ENCODE data around the gene LAMB3. TPM values are rescaled to one million over a fixed set of nuclear protein-coding genes. Genes with fewer than 3 reads are reported as not detected.

The LAMB3 gene
- total and polyA plus RNA-seq, 10 donors, result 0.43 to 3.4 (median 0.80) TPM

DNA sequence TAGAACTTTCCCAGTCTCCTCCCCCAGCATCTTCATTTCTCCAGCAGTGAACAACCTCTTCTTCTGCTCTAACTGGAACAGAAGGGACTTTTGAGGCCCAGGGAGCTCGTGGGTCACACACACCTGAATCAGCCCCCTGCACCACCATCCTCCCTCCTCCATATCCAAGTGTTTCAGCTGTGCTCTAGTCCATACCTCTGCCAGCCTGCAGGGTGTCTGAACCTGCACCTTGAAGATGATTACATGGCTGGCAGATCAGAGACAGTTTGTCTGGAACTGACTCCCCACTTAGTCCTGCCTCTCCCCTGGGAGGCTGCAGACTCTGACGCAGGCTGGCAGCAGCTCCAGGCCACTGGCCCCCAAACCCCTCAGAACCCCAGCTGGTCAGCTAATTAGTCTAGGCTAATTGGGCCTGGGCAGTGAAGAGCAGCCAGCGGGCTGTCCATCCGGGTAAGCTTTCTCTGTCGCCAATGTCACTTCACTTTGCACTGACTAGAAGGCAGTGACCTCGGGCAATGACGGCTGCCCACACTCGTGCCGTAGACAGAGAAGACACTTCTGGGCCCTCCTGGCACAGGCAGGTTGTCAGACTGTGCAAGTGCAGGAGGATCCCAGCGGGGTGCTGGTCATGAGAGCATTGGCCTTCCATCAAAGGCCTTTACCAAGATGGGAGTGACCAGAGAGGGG, 56.5 kb downstream of the LAMB3 start:
- TF ChIP-seq POLR2A (IDR thresholded peaks at IDR 0.05), result no peak
- TF ChIP-seq POLR2AphosphoS5 (IDR thresholded peaks at IDR 0.05), result no peak
- TF ChIP-seq, protein P1, sequence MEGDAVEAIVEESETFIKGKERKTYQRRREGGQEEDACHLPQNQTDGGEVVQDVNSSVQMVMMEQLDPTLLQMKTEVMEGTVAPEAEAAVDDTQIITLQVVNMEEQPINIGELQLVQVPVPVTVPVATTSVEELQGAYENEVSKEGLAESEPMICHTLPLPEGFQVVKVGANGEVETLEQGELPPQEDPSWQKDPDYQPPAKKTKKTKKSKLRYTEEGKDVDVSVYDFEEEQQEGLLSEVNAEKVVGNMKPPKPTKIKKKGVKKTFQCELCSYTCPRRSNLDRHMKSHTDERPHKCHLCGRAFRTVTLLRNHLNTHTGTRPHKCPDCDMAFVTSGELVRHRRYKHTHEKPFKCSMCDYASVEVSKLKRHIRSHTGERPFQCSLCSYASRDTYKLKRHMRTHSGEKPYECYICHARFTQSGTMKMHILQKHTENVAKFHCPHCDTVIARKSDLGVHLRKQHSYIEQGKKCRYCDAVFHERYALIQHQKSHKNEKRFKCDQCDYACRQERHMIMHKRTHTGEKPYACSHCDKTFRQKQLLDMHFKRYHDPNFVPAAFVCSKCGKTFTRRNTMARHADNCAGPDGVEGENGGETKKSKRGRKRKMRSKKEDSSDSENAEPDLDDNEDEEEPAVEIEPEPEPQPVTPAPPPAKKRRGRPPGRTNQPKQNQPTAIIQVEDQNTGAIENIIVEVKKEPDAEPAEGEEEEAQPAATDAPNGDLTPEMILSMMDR (IDR thresholded peaks at IDR 0.05 in 8 of 11, conservative IDR thresholded peaks at IDR 0.05 in 3 of 11), result no peak
- peaks cover 0 to 12% (median 0%) of the 10 kb centered on the region in 6 donors for H3K4me1 ChIP-seq
- WGBS, 5 donors, result 75 to 85% (median 79%) methylated on average over 6 to 10 of the region's 10 CpGs
- intact Hi-C loops (cut with DNase I; ENCODE audit: low total_unique reads), result no loop called here
- H3K9me3 ChIP-seq, result no peaks in the 10 kb centered on the region
- no peaks in the 10 kb centered on the region for H3K36me3 ChIP-seq
- no peak for DNase-seq
- H3K4me3 ChIP-seq, result no peak overlapping the region
- H3K27ac ChIP-seq, result no peak overlapping the region
- peaks cover 0 to 21% (median 4%) of the 10 kb centered on the region in 7 donors for H3K27me3 ChIP-seq (replicated peaks in 1 of 7)

DNA sequence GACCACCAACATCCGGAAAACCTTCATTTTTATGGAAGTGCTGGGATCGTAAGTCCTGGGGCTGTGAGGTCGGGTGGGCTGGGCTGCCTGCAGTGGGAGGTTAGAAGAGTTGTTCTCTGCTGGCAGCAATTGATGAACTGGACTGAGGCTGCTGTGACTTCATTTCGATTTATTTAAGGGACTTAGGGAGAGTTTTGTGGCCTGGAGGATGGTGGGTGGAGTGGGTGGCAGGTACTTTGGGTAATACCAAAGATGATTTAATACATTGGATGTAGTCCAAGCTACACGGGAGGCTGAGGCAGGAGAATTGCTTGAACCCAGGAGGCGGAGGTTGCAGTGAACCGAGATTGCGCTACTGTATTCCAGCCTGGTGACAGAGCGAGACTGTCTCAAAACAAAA, 57.2 kb downstream of the LAMB3 start:
- WGBS, 5 donors, result 70 to 85% (median 74%) methylated on average over 9 of the region's 9 CpGs
- H3K36me3 ChIP-seq, result no peaks in the 10 kb centered on the region
- peaks cover 0 to 13% (median 0%) of the 10 kb centered on the region in 6 donors for H3K4me1 ChIP-seq
- H3K9me3 ChIP-seq, result no peaks in the 10 kb centered on the region
- H3K27me3 ChIP-seq (replicated peaks in 1 of 7), result peaks cover 0 to 26% (median 4%) of the 10 kb centered on the region in 7 donors
- no peak for TF ChIP-seq POLR2A (IDR thresholded peaks at IDR 0.05)
- TF ChIP-seq, protein P1 (IDR thresholded peaks at IDR 0.05 in 8 of 11, conservative IDR thresholded peaks at IDR 0.05 in 3 of 11), result no peak
- TF ChIP-seq POLR2AphosphoS5 (IDR thresholded peaks at IDR 0.05), result no peak
- no peak overlapping the region for H3K4me3 ChIP-seq
- intact Hi-C loops (cut with DNase I; ENCODE audit: low total_unique reads), result no loop called here
- no peak overlapping the region for H3K27ac ChIP-seq
- DNase-seq, result no peak

- TF ChIP-seq POLR2AphosphoS5 (IDR thresholded peaks at IDR 0.05) (no peak), POLR2A (IDR thresholded peaks at IDR 0.05) (no peak)
- TF ChIP-seq, protein P1 (IDR thresholded peaks at IDR 0.05 in 8 of 11, conservative IDR thresholded peaks at IDR 0.05 in 3 of 11), result no peak
- no peak overlapping the region for H3K4me3 ChIP-seq
- 76 to 92% (median 80%) methylated on average over 1 of the region's 1 CpG for WGBS, 5 donors
- no peaks in the 10 kb centered on the region for H3K9me3 ChIP-seq
- H3K27ac ChIP-seq, result no peak overlapping the region
- intact Hi-C loops (cut with DNase I; ENCODE audit: low total_unique reads), result no loop called here
- DNase-seq, result no peak
- H3K4me1 ChIP-seq, result peaks cover 0 to 13% (median 0%) of the 10 kb centered on the region in 6 donors
- H3K27me3 ChIP-seq (replicated peaks in 1 of 7), result peaks cover 0 to 28% (median 0%) of the 10 kb centered on the region in 7 donors
- H3K36me3 ChIP-seq, result no peaks in the 10 kb centered on the region
Measured at GRCh38 chr1:209594440-209594839, 57.8 kb downstream of the LAMB3 start.

DNA sequence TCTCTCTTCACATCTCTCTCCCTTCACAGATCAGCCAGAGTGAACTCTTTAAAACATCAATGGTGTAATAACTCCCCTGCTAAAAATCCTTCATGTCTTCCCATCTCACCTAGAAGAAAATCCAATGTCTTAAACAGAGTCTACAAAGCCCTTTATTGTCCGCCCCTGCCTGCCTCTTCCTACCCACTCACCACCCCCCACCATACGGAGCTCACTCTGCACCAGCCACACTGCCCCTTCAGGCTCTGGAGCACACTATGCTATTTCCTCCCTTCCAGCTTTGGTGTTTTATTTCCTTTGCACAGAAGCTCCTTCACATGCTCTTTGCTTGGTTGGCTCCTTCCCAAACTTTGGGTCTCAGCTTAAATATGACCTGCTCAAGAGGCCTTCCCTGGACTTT, 58.5 kb downstream of the LAMB3 start:
- peaks cover 0 to 35% (median 0%) of the 10 kb centered on the region in 7 donors for H3K27me3 ChIP-seq (replicated peaks in 1 of 7)
- 47 to 63% (median 58%) methylated on average over 2 of the region's 2 CpGs for WGBS, 5 donors
- H3K9me3 ChIP-seq, result no peaks in the 10 kb centered on the region
- peaks cover 0 to 13% (median 0%) of the 10 kb centered on the region in 6 donors for H3K4me1 ChIP-seq
- no peaks in the 10 kb centered on the region for H3K36me3 ChIP-seq
- intact Hi-C loops (cut with DNase I; ENCODE audit: low total_unique reads), result no loop called here
- no peak overlapping the region for H3K4me3 ChIP-seq
- TF ChIP-seq POLR2A (IDR thresholded peaks at IDR 0.05), result no peak
- no peak overlapping the region for H3K27ac ChIP-seq
- DNase-seq, result no peak

Data from spleen (tissue), 11 donors.